NCI-H460 (cell line): ENCODE results near the gene SMYD2. TPM values are rescaled to one million over a fixed set of nuclear protein-coding genes. Genes with fewer than 3 reads are reported as not detected.

Source experiments
- DNase-seq: peaks from one replicate; pipeline ENCODE4 v3.0.0-alpha.2; 2016; ENCODE audit warnings: low read depth; ENCODE audit errors: extremely low read depth
- total RNA-seq: library from RNA; depleted of rRNA; stranded (reverse); fragments of >200 nt; shearing (Covaris generic); gene quantifications from 2 replicates; pipeline ENCODE4 v1.2.3, GENCODE V29; 2014

Gene SMYD2
- total RNA-seq, 1 experiment from 2014 or later: 52.8 TPM

DNA sequence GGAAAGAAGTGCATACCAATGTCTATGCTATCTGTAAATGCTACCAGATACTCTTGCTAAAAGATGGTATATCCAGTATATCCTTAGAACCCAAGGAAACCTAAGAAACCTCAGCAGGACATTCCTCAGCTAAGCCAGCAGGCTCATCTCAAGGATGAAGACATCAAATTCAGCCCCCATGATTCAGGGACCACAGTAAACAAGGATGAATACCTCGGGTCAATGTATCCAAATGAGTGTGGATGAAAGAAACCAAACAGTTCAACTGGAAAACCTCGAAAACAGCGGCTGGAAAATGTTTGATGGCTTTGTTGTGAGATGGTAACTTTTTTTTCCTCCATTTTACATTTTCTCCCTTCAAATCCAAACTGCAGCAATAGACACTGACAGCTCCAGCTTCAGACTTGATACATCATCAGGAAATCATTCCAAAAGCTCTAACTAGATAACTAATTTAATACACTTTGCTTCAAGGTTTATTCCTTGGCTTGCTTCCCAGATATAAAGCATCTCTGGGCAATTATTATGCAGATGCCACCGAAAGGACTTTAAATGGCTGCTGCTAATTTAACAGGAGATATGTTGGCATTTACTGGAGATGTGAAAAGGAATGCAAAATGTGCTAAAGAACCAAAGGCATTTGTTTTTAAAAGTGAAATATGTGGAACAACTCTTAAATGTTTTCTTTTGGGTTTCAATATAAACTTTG is 73.6 kb downstream of the SMYD2 start:
- DNase-seq: no peak

DNA sequence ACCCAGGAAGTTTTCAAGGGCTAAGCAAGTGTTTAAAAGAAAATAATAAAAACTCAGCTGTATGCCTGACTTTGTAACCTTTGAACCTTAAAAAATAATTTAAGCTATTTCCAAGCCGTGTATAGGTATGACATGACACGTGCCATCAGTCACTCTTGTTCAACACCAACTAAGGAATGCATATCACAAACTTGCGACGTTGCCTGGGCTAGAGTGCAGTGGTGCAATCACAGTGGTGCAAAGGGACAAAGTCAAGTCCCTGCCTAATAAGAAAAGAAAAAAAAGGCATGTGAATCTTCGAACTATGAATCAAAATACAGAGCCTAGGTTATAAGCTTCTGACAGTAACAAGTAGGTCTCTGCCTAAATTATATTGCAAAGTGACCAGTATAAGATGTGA is 79.2 kb downstream of the SMYD2 start:
- no peak for DNase-seq

GRCh38 chr1:214360525-214361164 is 79.7 kb downstream of the SMYD2 start:
- no peak for DNase-seq

GRCh38 chr1:214361636-214362035 is 80.7 kb downstream of the SMYD2 start:
- no peak for DNase-seq

DNA sequence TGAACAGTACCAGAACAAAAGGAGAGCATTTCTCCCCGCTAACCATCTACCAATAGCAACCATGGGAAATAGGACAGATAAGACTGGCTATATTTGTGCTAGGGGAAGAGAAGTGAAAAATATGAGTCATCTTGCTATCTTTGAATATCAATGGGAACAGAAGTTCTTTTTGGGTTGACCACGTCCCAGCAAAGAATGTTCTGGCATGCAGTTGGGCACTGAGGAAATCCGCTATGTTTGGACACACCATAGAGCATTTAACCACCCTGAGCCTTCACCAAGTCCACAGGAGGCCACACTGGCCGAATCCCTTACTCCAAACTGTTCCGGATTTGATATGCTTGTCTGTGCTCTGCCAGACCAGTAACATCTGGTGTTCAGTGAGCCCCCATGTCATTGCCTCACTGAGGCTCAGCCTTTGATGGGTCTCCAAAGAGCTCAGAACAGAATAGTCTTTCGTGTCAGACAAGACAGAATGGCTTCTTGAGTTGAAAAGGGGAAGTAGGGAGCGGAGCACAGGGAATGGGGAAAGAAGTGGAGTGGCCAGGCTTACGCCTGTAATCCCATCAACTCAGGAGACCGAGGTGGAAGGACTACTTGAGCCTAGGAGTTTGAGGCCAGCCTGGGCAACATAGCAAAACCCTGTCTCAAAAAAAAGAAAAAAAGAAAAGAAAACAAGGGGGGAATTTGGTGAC is 81.4 kb downstream of the SMYD2 start:
- DNase-seq: no peak

DNA sequence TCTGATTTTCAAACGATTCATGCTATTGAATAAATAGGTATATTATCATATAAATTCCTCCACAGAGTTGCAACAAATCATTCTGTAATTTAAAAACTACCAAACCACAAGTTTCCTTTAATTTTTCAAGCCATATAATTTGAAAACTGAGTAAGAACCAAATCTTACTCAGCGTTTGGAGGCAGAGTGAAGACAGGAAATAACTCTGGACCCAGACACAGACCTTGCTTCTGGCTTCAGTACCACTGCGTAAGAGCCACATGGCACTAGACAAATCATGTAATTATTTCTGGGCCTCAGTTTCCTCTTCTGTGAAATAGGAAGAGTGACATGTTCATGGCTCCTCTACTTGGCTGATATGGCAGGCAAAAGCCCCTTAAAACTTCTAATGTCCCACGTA is 82.4 kb downstream of the SMYD2 start:
- DNase-seq: no peak

GRCh38 chr1:214364386-214364785 is 83.4 kb downstream of the SMYD2 start:
- no peak for DNase-seq

DNA sequence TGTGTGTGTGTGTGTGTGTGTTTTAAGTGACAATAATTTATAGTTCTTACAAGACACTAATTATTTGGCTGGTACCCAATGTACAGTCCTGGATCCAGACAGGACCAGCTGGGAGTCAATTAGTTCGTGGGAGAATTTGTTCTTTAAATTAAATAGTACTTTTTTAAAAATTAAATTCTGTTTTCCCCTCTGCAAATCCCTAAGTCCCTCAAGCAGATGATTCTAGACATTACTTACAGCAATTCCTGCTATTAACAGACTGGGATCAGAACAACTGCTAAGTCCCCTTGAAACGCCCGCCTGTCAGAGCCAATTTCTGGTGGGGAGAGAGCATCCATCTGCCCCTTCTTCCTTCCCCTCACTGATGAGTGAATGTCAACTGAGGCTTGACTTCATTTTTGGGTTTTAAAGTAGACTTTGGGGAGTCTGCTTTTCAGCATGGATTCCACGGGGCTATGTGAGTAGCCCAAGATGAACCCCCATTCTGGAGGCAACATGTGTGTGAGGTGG is 83.9 kb downstream of the SMYD2 start:
- no peak for DNase-seq

DNA sequence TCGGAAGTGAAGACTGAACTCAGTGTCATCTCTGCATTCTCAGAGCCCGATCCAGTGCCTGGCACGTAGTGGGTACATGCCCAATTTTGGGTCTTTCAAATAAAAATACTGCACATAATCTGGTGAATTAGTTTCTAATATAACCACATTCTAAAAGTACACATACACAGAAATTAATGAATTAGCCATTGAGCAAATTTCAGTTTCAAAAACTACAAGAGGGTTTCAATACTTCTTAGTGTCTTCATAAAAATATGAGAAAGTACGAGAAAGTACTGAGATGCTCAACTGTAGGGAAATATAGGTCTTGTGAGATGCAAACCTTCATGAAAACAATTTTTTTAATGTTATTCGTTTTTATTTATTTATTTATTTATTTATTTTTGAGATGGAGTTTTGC is 86.9 kb downstream of the SMYD2 start:
- DNase-seq: no peak

GRCh38 chr1:214369364-214369763 is 88.4 kb downstream of the SMYD2 start:
- no peak for DNase-seq

DNA sequence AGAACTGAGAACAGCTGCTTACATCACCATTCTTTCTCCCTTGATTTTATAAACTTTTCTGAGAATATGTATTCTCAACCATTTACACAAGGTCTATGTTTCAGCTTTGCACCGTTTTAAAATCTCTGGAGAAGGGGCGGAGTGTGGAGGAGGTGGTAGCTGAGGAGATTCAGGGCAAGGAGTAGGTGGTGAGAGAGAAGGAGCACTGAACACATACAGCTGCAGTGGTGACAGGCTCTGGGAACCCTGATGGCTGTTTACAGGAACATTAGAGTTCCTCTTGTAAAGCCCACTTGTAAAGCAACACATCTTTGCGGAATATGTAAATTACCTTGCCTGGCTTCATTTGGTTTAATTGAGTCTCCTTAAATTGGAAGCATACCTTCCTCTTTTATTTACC is 89.7 kb downstream of the SMYD2 start:
- no peak for DNase-seq

DNA sequence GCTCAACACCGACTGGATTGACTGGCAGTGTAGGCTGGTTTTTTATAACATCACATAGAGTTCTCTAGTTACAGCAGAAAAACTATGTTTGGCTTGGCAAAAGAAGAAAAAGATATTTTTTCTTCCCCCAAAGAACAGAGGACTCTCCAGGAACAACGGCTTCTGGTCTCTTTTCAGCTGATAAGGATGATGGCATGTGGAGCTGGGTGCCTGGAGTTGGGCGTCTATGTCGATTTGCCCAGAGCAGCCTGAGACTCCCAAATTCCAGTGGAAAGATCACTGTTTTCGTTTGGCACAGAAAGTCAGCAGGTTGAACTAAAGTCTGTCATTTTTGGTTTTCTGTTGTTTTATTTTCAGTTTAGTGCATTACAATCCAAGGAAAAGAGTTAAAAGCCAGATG is 91.1 kb downstream of the SMYD2 start:
- DNase-seq: no peak

DNA sequence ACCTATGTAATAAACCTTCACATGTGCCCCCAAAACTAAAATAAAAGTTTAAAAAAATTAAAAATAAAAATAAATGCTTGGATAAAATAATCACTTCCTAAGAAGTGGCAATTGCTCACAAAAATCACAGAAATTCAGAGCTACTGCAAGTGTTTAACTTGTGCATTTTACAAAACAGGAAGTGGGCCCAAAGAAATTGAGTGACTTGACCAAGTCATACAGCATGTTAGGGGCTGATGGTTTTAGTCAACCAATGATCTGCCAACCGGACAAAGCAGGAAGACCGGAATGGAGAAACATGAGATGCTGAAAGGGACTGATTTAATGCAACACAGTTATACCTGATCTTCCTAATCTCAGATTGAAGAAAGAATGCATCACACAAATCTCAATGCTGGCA is 96.5 kb downstream of the SMYD2 start:
- DNase-seq: no peak

DNA sequence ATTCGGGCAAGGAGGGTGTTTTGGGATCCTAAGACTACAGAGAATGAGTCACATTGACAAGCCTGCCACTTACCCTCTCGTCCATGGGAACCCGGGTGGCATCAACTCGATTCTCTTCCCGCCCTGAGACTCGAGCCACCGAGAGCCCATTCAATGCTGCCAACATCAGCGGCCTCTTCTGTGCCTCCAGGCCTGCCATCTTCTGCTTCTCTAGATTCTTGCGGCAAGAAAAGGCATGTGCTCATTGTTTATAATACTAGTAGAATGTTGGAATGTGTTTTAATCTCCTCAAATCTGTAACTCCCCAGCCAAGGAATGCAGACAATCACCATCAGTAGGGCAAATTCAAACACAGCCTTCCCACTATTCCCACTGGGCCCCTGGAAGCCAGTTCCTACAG is 96.9 kb downstream of the SMYD2 start:
- DNase-seq: no peak

- no peak for DNase-seq
Measured at GRCh38 chr1:214378492-214378891, 97.5 kb downstream of the SMYD2 start.

- no peak for DNase-seq
Measured at GRCh38 chr1:214379236-214379970, 98.4 kb downstream of the SMYD2 start.

DNA sequence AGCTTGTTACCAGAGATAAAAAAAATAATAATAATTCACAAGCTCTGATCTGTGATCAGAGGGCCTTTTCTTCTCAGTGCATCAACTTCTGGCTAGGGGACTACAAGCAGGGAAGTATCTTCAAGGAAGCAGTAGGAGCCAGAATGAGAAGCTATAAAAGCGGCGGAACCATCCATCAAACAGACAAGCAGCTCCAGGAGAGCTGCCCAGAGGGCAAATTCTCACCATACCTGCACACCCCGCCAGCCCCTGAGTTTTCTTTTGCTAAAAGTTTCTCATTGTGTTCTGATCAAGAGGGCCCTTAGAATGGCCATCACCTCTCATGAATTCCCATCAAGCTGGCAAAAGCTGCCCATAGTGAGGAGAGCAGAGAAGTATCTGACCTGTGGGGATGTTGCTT is 99.4 kb downstream of the SMYD2 start:
- no peak for DNase-seq

- no peak for DNase-seq
Measured at GRCh38 chr1:214380986-214381695, 100.2 kb downstream of the SMYD2 start.

DNA sequence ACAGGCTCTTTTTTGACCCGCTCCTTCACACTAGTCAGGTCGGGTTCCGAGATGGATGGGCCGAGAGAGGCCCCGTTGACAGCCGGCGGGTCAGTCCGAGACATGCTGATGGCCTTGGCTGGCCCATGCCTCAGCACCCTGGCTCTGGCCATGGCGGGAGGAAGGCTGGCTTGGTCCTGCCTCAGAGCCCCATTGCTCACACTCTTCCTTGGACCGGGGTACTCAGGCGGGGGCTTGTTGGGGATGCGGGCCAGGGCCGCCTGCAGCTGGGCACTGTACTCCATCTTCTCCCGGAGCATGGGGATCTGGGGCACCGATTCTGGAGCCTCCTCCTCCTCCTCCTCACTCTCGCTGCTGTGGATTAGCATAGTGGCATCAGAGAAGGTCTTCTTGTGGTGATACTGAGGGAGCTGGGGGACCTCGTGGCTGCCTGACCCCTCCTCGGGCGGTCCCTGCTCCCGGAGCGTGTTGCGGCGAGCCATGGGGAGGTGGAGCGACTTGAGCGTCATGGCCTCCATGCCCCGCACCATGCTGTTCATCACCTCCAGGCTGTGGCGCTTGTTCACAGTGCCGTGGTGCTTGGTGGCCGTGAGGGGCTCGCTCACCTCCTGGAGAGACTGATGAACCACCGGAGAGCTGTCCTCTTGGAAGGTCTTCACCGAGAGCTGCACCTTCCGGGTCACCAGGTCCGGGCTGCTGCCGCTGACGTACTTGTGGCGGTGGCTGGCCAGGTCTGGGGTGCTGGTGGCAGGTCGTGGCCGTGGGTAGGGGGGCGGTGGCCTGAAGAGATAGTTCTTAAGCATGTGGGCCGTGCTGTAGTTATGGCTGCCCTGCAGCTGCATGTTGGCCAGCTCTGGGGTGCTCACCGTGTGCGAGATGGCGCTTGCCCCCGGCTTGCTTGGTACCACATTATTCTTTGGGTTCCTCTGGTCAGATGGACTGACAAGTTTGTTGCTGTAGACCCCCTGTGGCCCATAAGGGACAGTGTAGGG is 102.7 kb downstream of the SMYD2 start:
- no peak for DNase-seq
